HCT116 (cell line): Measurements from ENCODE around the gene BNIP5. TPM values are rescaled to one million over a fixed set of nuclear protein-coding genes. Genes with fewer than 3 reads are reported as not detected.

Source experiments
- ATAC-seq: fragments of 200-7000 bp; cut with Tn5 transposase; 2 replicates; pipeline ENCODE4 v1.9.1; 2020; ENCODE audit warnings: mild to moderate bottlenecking, moderate library complexity
- BruUV-seq: library from RNA; stranded (reverse); fragments of 400-500 nt; replicated peaks from 2 replicates; lab custom pipeline; 2021; lab: Mats Ljungman, UMichigan
- CTCF ChIA-PET: fragments of 300-600 bp; sonication (Branson Sonifier 250); formaldehyde crosslinking; loops from one replicate; lab custom pipeline; 2021; ENCODE audit warnings: antibody characterized with exemption; lab: Charles Lee
- POLR2A ChIA-PET: fragments of 300-600, 350-600 bp; sonication (Branson Sonifier 250); formaldehyde crosslinking; loops from one replicate; lab custom pipeline; 2021; ENCODE audit warnings: antibody characterized with exemption; lab: Charles Lee
- RAD21 ChIA-PET, 2 experiments: fragments of 300-600 bp; sonication (Branson Sonifier 250); formaldehyde crosslinking; loops; one replicate each; lab custom pipeline; 2023; ENCODE audit warnings: low total read pairs in 2 of 2; ENCODE audit not compliant: uncharacterized antibody in 2 of 2, unreplicated experiment in 2 of 2, low non-redundant PET in 1 of 2; lab: Charles Lee
- DNase-seq: peaks from one replicate; pipeline ENCODE4 v3.0.0-alpha.2; 2010; ENCODE audit warnings: low read depth, low spot score
- H2AFZ ChIP-seq: fragments of 200-600 bp; shearing (Covaris generic), sonication (generic); 2 replicates; pipeline ENCODE4 v1.6.1; 2017; ENCODE audit warnings: low read depth, mixed run types, mixed read lengths, antibody characterized with exemption, low read length; ENCODE audit not compliant: poor library complexity, severe bottlenecking
- H3K27ac ChIP-seq: 2 replicates; pipeline ENCODE4 v1.5.1; 2012; ENCODE audit warnings: low read depth, low read length
- H3K27me3 ChIP-seq: fragments of 200-600 bp; sonication (generic); 2 replicates; pipeline ENCODE4 v1.6.1; 2016; ENCODE audit warnings: mixed run types, low read length, mixed read lengths; ENCODE audit not compliant: insufficient read depth
- H3K36me3 ChIP-seq, 2 experiments: fragments of 200-500 bp in 1 of 2; fragments of 200-600 bp in 1 of 2; sonication (Bioruptor generic) in 1 of 2; sonication (generic) in 1 of 2; 2 replicates each; pipeline versions ENCODE4 v1.5.1 to v1.6.1; 2014 to 2016; ENCODE audit warnings: low read length in 2 of 2, inconsistent platforms in 1 of 2, mixed read lengths in 1 of 2, mixed run types in 1 of 2; ENCODE audit not compliant: insufficient read depth in 2 of 2, control insufficient read depth in 1 of 2
- H3K4me1 ChIP-seq, 2 experiments: fragments of 200-600 bp in 1 of 2; sonication (generic) in 1 of 2; 2 replicates each; pipeline versions ENCODE4 v1.5.1 to v1.6.1; 2012 to 2017; ENCODE audit warnings: low read length in 2 of 2, inconsistent platforms in 1 of 2, mild to moderate bottlenecking in 1 of 2, mixed read lengths in 1 of 2, mixed run types in 1 of 2, moderate library complexity in 1 of 2; ENCODE audit not compliant: insufficient read depth in 2 of 2, control insufficient read depth in 1 of 2
- H3K4me2 ChIP-seq: fragments of 200-600 bp; sonication (generic); 2 replicates; pipeline ENCODE4 v1.6.1; 2017; ENCODE audit warnings: mixed run types, low read length, mixed read lengths
- H3K4me3 ChIP-seq, 2 experiments: fragments of 200-600 bp in 1 of 2; sonication (generic) in 1 of 2; replicated peaks in 1 of 2; 2 replicates each; pipeline ENCODE4 v1.5.1; 2011 to 2016; ENCODE audit warnings: low read length in 2 of 2, control low read depth in 1 of 2, low read depth in 1 of 2, mild to moderate bottlenecking in 1 of 2, mixed read lengths in 1 of 2, mixed run types in 1 of 2
- H3K79me2 ChIP-seq: fragments of 200-600 bp; sonication (generic); 2 replicates; pipeline ENCODE4 v1.6.1; 2017; ENCODE audit warnings: mild to moderate bottlenecking, mixed run types, low read length, moderate library complexity, mixed read lengths; ENCODE audit not compliant: insufficient read depth
- H3K9ac ChIP-seq: fragments of 200-600 bp; sonication (generic); 2 replicates; pipeline ENCODE4 v1.6.1; 2016; ENCODE audit warnings: low read length, mixed read lengths
- H3K9me2 ChIP-seq: fragments of 200-600 bp; sonication (generic), shearing (Covaris generic); 2 replicates; pipeline ENCODE4 v1.6.1; 2017; ENCODE audit warnings: mixed run types, mild to moderate bottlenecking, moderate library complexity; ENCODE audit not compliant: insufficient read depth
- H3K9me3 ChIP-seq, 2 experiments: fragments of 200-500 bp in 1 of 2; fragments of 200-600 bp in 1 of 2; sonication (Bioruptor generic) in 1 of 2; sonication (generic) in 1 of 2; 2 replicates each; pipeline ENCODE4 v1.6.1; 2014 to 2017; ENCODE audit warnings: low read length in 2 of 2, mixed read lengths in 2 of 2, inconsistent platforms in 1 of 2, low read depth in 1 of 2, mild to moderate bottlenecking in 1 of 2, mixed run types in 1 of 2, moderate library complexity in 1 of 2; ENCODE audit not compliant: control insufficient read depth in 1 of 2, insufficient read depth in 1 of 2
- H4K20me1 ChIP-seq: fragments of 200-600 bp; sonication (generic), shearing (Covaris generic); 2 replicates; pipeline ENCODE4 v1.6.1; 2017; ENCODE audit warnings: mixed run types, mild to moderate bottlenecking, moderate library complexity; ENCODE audit not compliant: insufficient read depth
- ATF3 ChIP-seq: IDR thresholded peaks from 2 replicates; pipeline ENCODE4 v1.6.1; 2012
- CTCF ChIP-seq, 3 experiments: fragments of 200-600 bp in 1 of 3; sonication (generic) in 1 of 3; IDR thresholded peaks in 2 of 3; conservative IDR thresholded peaks in 1 of 3; 2 replicates each; pipeline ENCODE4 v1.5.1; 2012 to 2017; ENCODE audit warnings: low read depth in 2 of 3, low read length in 2 of 3, antibody characterized with exemption in 1 of 3, borderline replicate concordance in 1 of 3, control low read depth in 1 of 3, mild to moderate bottlenecking in 1 of 3, mixed read lengths in 1 of 3, mixed run types in 1 of 3, moderate library complexity in 1 of 3; ENCODE audit not compliant: insufficient read depth in 1 of 3
- EZH2phosphoT487 ChIP-seq: fragments of 200-600 bp; IDR thresholded peaks from 2 replicates; pipeline ENCODE4 v1.6.1; 2018; ENCODE audit warnings: antibody characterized with exemption, borderline replicate concordance
- FOSL1 ChIP-seq: IDR thresholded peaks from 2 replicates; pipeline ENCODE4 v1.6.1; 2012; ENCODE audit warnings: low read depth
- MAX ChIP-seq: IDR thresholded peaks from 2 replicates; pipeline ENCODE4 v1.6.1; 2012
- RAD21 ChIP-seq: IDR thresholded peaks from 2 replicates; pipeline ENCODE4 v1.6.1; 2012; ENCODE audit warnings: low read depth, mild to moderate bottlenecking
- REST ChIP-seq: IDR thresholded peaks from 2 replicates; pipeline ENCODE4 v1.6.1; 2012; ENCODE audit warnings: low read depth
- SRF ChIP-seq: IDR thresholded peaks from 2 replicates; pipeline ENCODE4 v1.6.1; 2012; ENCODE audit warnings: low read depth
- TCF7L2 ChIP-seq: IDR thresholded peaks from 2 replicates; pipeline ENCODE4 v1.7.0; 2011; ENCODE audit warnings: borderline replicate concordance, inconsistent platforms; ENCODE audit not compliant: insufficient read depth, insufficient read length; ENCODE audit errors: extremely low read depth
- YY1 ChIP-seq: IDR thresholded peaks from 2 replicates; pipeline ENCODE4 v1.6.1; 2011; ENCODE audit warnings: low read length, low read depth, moderate library complexity, mild to moderate bottlenecking; ENCODE audit not compliant: insufficient replicate concordance; ENCODE audit errors: extremely low read depth
- ZFX ChIP-seq: fragments of 450-650 bp; IDR thresholded peaks from 2 replicates; pipeline ENCODE4 v1.6.1; 2017
- ZNF274 ChIP-seq: fragments of 200-500 bp; sonication (Bioruptor generic); IDR thresholded peaks from 2 replicates; pipeline ENCODE4 v1.6.1; 2014; ENCODE audit warnings: mild to moderate bottlenecking, low read depth, low read length, inconsistent platforms
- intact Hi-C: fragments of 100-400 bp; cut with micrococcal nuclease; formaldehyde crosslinking; loops from 2 replicates; pipeline ENCODE4 v1.10.0; 2022
- total RNA-seq: library from RNA; stranded (reverse); gene quantifications from one replicate; pipeline ENCODE4 v1.2.1, GENCODE V29; 2021; ENCODE audit not compliant: unreplicated experiment

Gene BNIP5
- total RNA-seq, 1 experiment from 2014 or later = not detected

GRCh38 chr6:36378936-36379335, 42.2 kb upstream of the BNIP5 start:
- RAD21 ChIA-PET = no interaction called here
- no peak for DNase-seq
- no peaks in the 10 kb centered on the region for H3K27me3 ChIP-seq

GRCh38 chr6:36378243-36378920, 41.7 kb upstream of the BNIP5 start:
- no peak for TF ChIP-seq SRF
- no peak for TF ChIP-seq EZH2phosphoT487
- TF ChIP-seq MAX = no peak
- TF ChIP-seq ZNF274 = no peak
- TF ChIP-seq ATF3 = no peak
- no peak for TF ChIP-seq REST
- no peak for TF ChIP-seq YY1
- TF ChIP-seq RAD21 = no peak
- no peak for TF ChIP-seq ZFX
- no peak for TF ChIP-seq FOSL1
- TF ChIP-seq CTCF (IDR thresholded peaks at IDR 0.05 in 2 of 3, conservative IDR thresholded peaks at IDR 0.05 in 1 of 3; ENCODE audit: borderline replicate concordance in 1 of 3, insufficient read depth in 1 of 3, low read depth in 2 of 3, low read length in 2 of 3) = no peak
- intact Hi-C loops = no loop called here
- no peak for DNase-seq
- Histone ChIP-seq H3K79me2 (no peaks in the 10 kb centered on the region), H3K4me3 (no peak overlapping the region), H3K4me2 (no peak overlapping the region), H3K9me3 (no peaks in the 10 kb centered on the region), H3K36me3 (no peaks in the 10 kb centered on the region), H3K4me1 (no peaks in the 10 kb centered on the region), H4K20me1 (no peaks in the 10 kb centered on the region), H3K27me3 (no peaks in the 10 kb centered on the region), H3K27ac (no peak overlapping the region), H3K9me2 (no peaks in the 10 kb centered on the region), H2AFZ (no peak overlapping the region), H3K9ac (no peak overlapping the region)
- ChIA-PET CTCF (no interaction called here), RAD21 (no interaction called here), POLR2A (no interaction called here)
- no TSS peak for BruUV-seq
- ATAC-seq = no peak

More at GRCh38 chr6:36378936-36379335, 42.2 kb upstream of the BNIP5 start:
- Histone ChIP-seq H3K4me3 (no peak overlapping the region), H3K79me2 (no peaks in the 10 kb centered on the region), H3K4me2 (no peak overlapping the region), H4K20me1 (no peaks in the 10 kb centered on the region), H3K36me3 (no peaks in the 10 kb centered on the region), H3K9me2 (no peaks in the 10 kb centered on the region), H2AFZ (no peak overlapping the region), H3K27ac (no peak overlapping the region), H3K4me1 (no peaks in the 10 kb centered on the region), H3K9ac (no peak overlapping the region), H3K9me3 (no peaks in the 10 kb centered on the region)
- TF ChIP-seq TCF7L2 = no peak
- TF ChIP-seq ZFX = no peak
- TF ChIP-seq ZNF274 = no peak
- TF ChIP-seq FOSL1 = no peak
- intact Hi-C loops = no loop called here
- CTCF ChIA-PET = no interaction called here
- POLR2A ChIA-PET = no interaction called here
- ATAC-seq = no peak
- BruUV-seq = no TSS peak
